ENCODE results near the gene CLPSL2.

Gene CLPSL2

GRCh38 chr6:35746516-35746915 lies 29.9 kb upstream of the CLPSL2 start:
- no peak for DNase-seq (ENCODE audit: low spot score)

- DNase-seq (ENCODE audit: low spot score) = no peak
Measured at GRCh38 chr6:35747877-35748276, 28.5 kb upstream of the CLPSL2 start.

- no peak for DNase-seq (ENCODE audit: low spot score)
Measured at GRCh38 chr6:35750557-35750956, 25.8 kb upstream of the CLPSL2 start.

- no peak for DNase-seq (ENCODE audit: low spot score)
Measured at GRCh38 chr6:35751594-35751993, 24.8 kb upstream of the CLPSL2 start.

- no peak for DNase-seq (ENCODE audit: low spot score)
Measured at GRCh38 chr6:35752330-35752729, 24.1 kb upstream of the CLPSL2 start.

- no peak for DNase-seq (ENCODE audit: low spot score)
Measured at GRCh38 chr6:35754452-35755277, 21.7 kb upstream of the CLPSL2 start.

- DNase-seq (ENCODE audit: low spot score) = no peak
Measured at GRCh38 chr6:35755278-35755924, 21.0 kb upstream of the CLPSL2 start.

GRCh38 chr6:35757456-35758123 lies 18.8 kb upstream of the CLPSL2 start:
- DNase-seq (ENCODE audit: low spot score) = peak; percentile 60

GRCh38 chr6:35759426-35759825 lies 17.0 kb upstream of the CLPSL2 start:
- DNase-seq (ENCODE audit: low spot score) = no peak

GRCh38 chr6:35765739-35766138 lies 10.7 kb upstream of the CLPSL2 start:
- DNase-seq (ENCODE audit: low spot score) = no peak

- no peak for DNase-seq (ENCODE audit: low spot score)
Measured at GRCh38 chr6:35769211-35769610, 7.2 kb upstream of the CLPSL2 start.

- DNase-seq (ENCODE audit: low spot score) = no peak
Measured at GRCh38 chr6:35771343-35771627, 5.1 kb upstream of the CLPSL2 start.

- no peak for DNase-seq (ENCODE audit: low spot score)
Measured at GRCh38 chr6:35774116-35774794, 2.1 kb upstream of the CLPSL2 start.

- no peak for DNase-seq (ENCODE audit: low spot score)
Measured at GRCh38 chr6:35775031-35775430, 1.4 kb upstream of the CLPSL2 start.

GRCh38 chr6:35777356-35778102 lies 1.1 kb downstream of the CLPSL2 start:
- DNase-seq (ENCODE audit: low spot score) = no peak

- DNase-seq (ENCODE audit: low spot score) = no peak
Measured at GRCh38 chr6:35778437-35778836, 2.0 kb downstream of the CLPSL2 start.

- DNase-seq (ENCODE audit: low spot score) = no peak
Measured at GRCh38 chr6:35780719-35781118, 4.3 kb downstream of the CLPSL2 start, which contains the start of gene CLPSL1. Gene CLPSL1 (plus strand): TSS chr6:35781019. CDS start chr6:35781111, 92 bp downstream.

- no peak for DNase-seq (ENCODE audit: low spot score)
Measured at GRCh38 chr6:35781290-35781689, 4.9 kb downstream of the CLPSL2 start.

GRCh38 chr6:35782424-35782823 lies 6.0 kb downstream of the CLPSL2 start:
- no peak for DNase-seq (ENCODE audit: low spot score)

GRCh38 chr6:35784200-35784599 lies 7.8 kb downstream of the CLPSL2 start:
- no peak for DNase-seq (ENCODE audit: low spot score)

GRCh38 chr6:35786272-35786671 lies 9.9 kb downstream of the CLPSL2 start:
- no peak for DNase-seq (ENCODE audit: low spot score)

GRCh38 chr6:35786810-35787209 lies 10.4 kb downstream of the CLPSL2 start:
- no peak for DNase-seq (ENCODE audit: low spot score)
